Upper lobe of right lung (tissue), 1 donor: ENCODE results near the gene TOGARAM2. TPM values are rescaled to one million over a fixed set of nuclear protein-coding genes. Genes with fewer than 3 reads are reported as not detected.

Experiments used
- ATAC-seq: fragments of 200-7000 bp; cut with Tn5 transposase; one replicate; pipeline ENCODE4 v1.9.1; 2020; ENCODE audit warnings: mild to moderate bottlenecking, moderate library complexity
- DNase-seq: peaks from one replicate; pipeline ENCODE4 v3.0.0-alpha.2; 2020
- H3K27ac ChIP-seq: fragments of 200-600 bp; one replicate; pipeline ENCODE4 v1.8.0; 2022
- H3K27me3 ChIP-seq: fragments of 200-600 bp; one replicate; pipeline ENCODE4 v1.8.0; 2022; ENCODE audit warnings: mild to moderate bottlenecking
- H3K36me3 ChIP-seq: fragments of 200-600 bp; one replicate; pipeline ENCODE4 v1.8.0; 2022
- H3K4me1 ChIP-seq: fragments of 200-600 bp; one replicate; pipeline ENCODE4 v1.8.0; 2022
- H3K4me3 ChIP-seq: fragments of 200-600 bp; one replicate; pipeline ENCODE4 v1.8.0; 2022; ENCODE audit warnings: mild to moderate bottlenecking
- H3K9me3 ChIP-seq: fragments of 200-600 bp; one replicate; pipeline ENCODE4 v1.8.0; 2022
- intact Hi-C: fragments of 100-400 bp; cut with DNase I; formaldehyde crosslinking; loops from one replicate; pipeline ENCODE4 v1.11.0; 2022
- total RNA-seq: library from RNA; stranded (reverse); fragmentation: NEBNext Ultra II Directional; extraction: Animal tissue kit (Norgen Biotek cat#: 25700); gene quantifications from one replicate; pipeline ENCODE4 v1.2.1, GENCODE V29; 2021
- TF ChIP-seq, protein P1 (sequence below): fragments of 200-600 bp; IDR thresholded peaks from one replicate; pipeline ENCODE4 v1.8.0; 2022; ENCODE audit warnings: antibody characterized with exemption
- donor health status: DM: no; HTN: yes; CAD: no; lungs with severe emphysema.

Gene TOGARAM2
- total RNA-seq, 1 donor from 2014 or later: 0.72 TPM

DNA sequence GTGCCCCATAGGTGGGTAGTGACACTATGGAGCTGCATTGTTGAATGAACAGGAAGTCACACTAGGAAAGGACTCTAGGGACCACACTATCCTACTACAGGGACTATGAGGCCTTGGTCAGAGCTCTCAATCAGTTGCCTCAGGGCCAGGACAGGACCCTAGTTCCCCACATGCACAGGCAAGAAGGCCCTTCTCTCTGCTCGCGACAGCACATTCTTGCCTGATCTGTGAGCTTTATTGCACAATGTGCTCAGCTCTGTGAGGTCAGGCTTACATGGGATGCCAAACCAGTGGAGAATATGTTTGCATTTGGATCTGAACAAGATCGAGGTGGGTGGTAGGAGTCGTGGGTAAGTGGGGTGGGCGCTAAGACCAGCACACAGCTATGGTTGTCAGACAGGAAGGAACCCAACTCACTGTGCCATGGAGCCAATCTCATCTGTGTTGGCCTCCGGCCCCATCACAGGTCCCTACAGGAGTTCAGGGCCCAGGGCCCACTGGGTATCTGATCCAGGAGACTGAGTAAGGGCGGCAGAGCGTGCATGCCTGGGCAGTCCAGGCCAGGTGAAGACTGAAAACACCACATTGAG is 85.3 kb downstream of the TOGARAM2 start:
- Histone ChIP-seq H3K27ac (no peak overlapping the region), H3K4me1 (peaks cover 7% of the 10 kb centered on the region), H3K27me3 (no peaks in the 10 kb centered on the region), H3K9me3 (no peaks in the 10 kb centered on the region), H3K36me3 (no peaks in the 10 kb centered on the region), H3K4me3 (no peak overlapping the region)
- no peak for DNase-seq
- intact Hi-C loops: no loop called here
- peak; percentile 48 for ATAC-seq
- TF ChIP-seq, protein P1, sequence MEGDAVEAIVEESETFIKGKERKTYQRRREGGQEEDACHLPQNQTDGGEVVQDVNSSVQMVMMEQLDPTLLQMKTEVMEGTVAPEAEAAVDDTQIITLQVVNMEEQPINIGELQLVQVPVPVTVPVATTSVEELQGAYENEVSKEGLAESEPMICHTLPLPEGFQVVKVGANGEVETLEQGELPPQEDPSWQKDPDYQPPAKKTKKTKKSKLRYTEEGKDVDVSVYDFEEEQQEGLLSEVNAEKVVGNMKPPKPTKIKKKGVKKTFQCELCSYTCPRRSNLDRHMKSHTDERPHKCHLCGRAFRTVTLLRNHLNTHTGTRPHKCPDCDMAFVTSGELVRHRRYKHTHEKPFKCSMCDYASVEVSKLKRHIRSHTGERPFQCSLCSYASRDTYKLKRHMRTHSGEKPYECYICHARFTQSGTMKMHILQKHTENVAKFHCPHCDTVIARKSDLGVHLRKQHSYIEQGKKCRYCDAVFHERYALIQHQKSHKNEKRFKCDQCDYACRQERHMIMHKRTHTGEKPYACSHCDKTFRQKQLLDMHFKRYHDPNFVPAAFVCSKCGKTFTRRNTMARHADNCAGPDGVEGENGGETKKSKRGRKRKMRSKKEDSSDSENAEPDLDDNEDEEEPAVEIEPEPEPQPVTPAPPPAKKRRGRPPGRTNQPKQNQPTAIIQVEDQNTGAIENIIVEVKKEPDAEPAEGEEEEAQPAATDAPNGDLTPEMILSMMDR: no peak

DNA sequence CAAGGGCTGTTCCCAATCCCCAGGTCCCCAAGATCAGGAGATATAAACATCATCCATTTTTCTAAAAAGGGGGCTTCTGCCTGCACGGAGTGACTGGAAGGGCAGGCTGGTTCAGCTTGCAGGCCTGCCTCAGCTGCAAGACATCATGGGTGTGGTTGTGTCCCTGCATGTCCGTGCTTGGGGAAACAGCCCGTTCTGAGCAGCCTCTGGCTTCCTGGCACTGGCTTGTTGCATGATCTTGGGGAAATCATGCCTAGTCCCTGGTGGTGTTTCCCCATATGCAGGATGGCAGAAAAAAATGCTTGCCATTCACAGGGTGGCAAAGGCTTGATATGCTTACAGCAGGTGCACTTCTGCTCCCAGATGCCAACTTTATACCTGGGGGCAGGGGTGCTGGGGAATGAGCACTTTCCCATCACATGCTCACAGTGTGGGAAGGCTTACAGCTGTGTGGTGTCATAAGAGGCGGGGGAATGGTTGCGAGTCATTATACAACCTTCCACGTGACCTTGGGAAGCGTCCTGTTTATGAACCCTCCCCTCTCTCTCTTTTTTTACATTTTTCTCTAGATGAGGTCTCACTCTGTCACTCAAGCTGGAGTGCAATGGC is 86.0 kb downstream of the TOGARAM2 start:
- Histone ChIP-seq H3K27ac (no peak overlapping the region), H3K4me3 (no peak overlapping the region), H3K27me3 (no peaks in the 10 kb centered on the region), H3K4me1 (peaks cover 7% of the 10 kb centered on the region), H3K9me3 (no peaks in the 10 kb centered on the region), H3K36me3 (no peaks in the 10 kb centered on the region)
- DNase-seq (no peak), ATAC-seq (peak; percentile 59)
- TF ChIP-seq, protein P1: no peak
- intact Hi-C loops: no loop called here

DNA sequence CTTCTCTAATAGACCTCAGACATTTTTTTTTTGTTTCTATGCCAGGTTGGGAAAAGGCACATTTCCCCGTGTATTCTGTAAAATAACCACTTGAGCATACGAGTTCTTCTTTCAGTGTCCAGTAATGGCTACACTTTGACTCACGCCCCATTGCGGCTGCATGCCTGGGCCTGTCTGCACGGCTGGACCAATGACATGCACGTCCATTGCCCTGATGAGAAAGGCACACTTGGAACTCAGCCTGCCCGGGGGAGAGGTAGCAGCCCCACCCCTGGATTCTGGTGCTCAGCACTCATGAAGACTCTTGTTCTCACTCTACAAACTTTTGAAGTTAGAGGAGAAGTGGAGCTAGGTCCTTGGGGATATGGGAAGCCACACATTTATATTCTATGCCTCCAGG is 87.4 kb downstream of the TOGARAM2 start:
- intact Hi-C loops: no loop called here
- ATAC-seq: peak; percentile 66

DNA sequence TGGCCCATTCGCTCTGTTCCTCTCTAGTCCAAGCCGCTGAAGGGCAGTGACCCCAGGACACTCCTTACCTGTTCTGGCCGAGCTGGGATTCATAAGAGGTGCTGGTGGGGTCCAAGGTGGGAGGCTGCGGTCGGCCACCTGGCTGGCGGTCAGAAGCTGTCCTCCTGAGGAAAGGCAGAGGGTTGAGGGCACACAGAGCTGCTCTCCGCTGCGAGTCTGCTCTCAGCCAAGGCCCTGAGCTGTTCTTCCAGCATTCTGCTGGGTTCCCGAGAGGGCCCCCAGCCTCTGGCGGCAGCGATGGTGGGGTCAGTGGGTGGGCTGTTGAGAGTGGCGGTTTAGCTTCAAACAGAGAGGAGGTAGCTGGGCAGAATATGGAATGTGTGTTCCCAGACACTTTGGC is 89.4 kb downstream of the TOGARAM2 start:
- DNase-seq (no peak), ATAC-seq (no peak)
- no peaks in the 10 kb centered on the region for H3K36me3 ChIP-seq
- intact Hi-C loops: no loop called here
- H3K4me3 ChIP-seq: no peak overlapping the region
- no peaks in the 10 kb centered on the region for H3K9me3 ChIP-seq
- peaks cover 3% of the 10 kb centered on the region for H3K4me1 ChIP-seq
- no peaks in the 10 kb centered on the region for H3K27me3 ChIP-seq
- H3K27ac ChIP-seq: no peak overlapping the region
- TF ChIP-seq, protein P1: no peak

More for the DNA sequence above, 87.4 kb downstream of the TOGARAM2 start:
- TF ChIP-seq, protein P1: no peak
- no peaks in the 10 kb centered on the region for H3K27me3 ChIP-seq
- H3K9me3 ChIP-seq: no peaks in the 10 kb centered on the region
- DNase-seq: no peak
- no peaks in the 10 kb centered on the region for H3K36me3 ChIP-seq
- no peak overlapping the region for H3K4me3 ChIP-seq
- no peak overlapping the region for H3K27ac ChIP-seq
- peaks cover 3% of the 10 kb centered on the region for H3K4me1 ChIP-seq

DNA sequence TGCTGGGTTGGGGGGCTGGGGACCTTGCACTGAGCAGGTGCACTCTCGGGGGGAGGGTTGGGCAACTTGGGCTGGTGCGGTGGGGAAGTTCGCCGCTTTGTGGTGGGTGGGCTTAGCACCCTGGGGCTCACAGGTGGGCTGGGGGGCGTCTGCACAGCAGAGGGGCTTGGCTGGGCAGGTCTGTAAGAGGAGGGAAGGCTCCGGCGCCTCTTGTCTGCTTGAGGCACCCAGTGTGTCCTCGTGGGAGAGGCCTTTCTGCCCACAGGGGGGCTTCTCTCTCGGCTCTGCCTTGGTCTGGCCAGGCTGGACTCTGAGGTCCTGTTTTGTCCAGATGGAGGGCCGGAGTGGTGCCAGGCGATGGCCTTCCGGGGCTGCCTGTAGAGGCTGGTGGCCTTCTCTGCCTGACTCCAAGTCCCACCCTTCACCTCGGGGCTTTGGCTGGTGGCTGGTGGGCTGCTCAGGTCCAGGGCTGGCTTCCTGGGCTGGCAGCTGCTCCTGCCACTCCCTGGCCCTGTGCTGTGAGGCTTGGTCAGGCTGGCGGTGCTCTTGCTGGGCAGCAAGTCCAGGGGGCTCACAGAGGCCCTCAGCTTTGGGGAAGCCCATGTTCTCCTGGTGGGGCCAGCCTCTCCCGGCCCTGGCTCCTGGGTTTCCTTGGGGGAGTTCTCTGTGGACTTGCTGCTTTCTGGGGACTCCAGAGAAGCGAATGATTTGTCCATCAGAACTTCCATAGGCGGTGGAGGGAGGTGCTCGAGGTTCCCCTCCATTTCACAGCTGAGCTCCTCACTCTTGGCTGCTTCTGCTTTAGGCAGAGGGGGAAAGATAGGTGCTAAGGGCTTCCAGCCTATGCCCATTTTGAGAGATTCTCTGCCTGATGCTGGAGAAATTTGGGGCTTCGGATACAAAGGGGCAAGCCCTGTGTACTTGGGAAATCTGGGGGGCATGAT is 90.2 kb downstream of the TOGARAM2 start:
- peaks cover under 1% of the 10 kb centered on the region for H3K4me1 ChIP-seq
- H3K4me3 ChIP-seq: no peak overlapping the region
- H3K27me3 ChIP-seq: no peaks in the 10 kb centered on the region
- H3K36me3 ChIP-seq: no peaks in the 10 kb centered on the region
- intact Hi-C loops: no loop called here
- TF ChIP-seq, protein P1: no peak
- H3K9me3 ChIP-seq: no peaks in the 10 kb centered on the region
- no peak for DNase-seq
- no peak overlapping the region for H3K27ac ChIP-seq
- no peak for ATAC-seq
